Urinary bladder (tissue), 4 donors: Measurements from ENCODE around the gene REN. TPM values are rescaled to one million over a fixed set of nuclear protein-coding genes. Genes with fewer than 3 reads are reported as not detected.

ENCODE experiments used
- DNase-seq: peaks from one replicate; pipeline ENCODE4 v3.0.0-alpha.2; 2015; ENCODE audit errors: extremely low spot score
- H3K27ac ChIP-seq: one replicate; pipeline ENCODE4 v1.5.1; 2013; ENCODE audit warnings: low read depth, mild to moderate bottlenecking, moderate library complexity
- H3K36me3 ChIP-seq: one replicate; pipeline ENCODE4 v1.6.1; 2013; ENCODE audit warnings: mild to moderate bottlenecking, moderate library complexity; ENCODE audit not compliant: insufficient read depth
- H3K4me1 ChIP-seq: one replicate; pipeline ENCODE4 v1.6.1; 2013; ENCODE audit warnings: mild to moderate bottlenecking, moderate library complexity; ENCODE audit not compliant: insufficient read depth
- H3K4me3 ChIP-seq: one replicate; pipeline ENCODE4 v1.5.1; 2013; ENCODE audit warnings: low read depth, low read length
- WGBS: extraction: QIAGEN DNeasy Blood & Tissue Kit; methylation state at CpG from one replicate; pipeline ENCODE4 v1.1.7; 2013; 5-methylcytosine and 5-hydroxymethylcytosine counted together
- polyA plus RNA-seq: library from polyadenylated mRNA; stranded (reverse); fragments of 200-250 nt; gene quantifications from one replicate; pipeline ENCODE4 v1.2.3, GENCODE V29; 2013
- total RNA-seq: library from RNA; depleted of rRNA; stranded (reverse); fragments of >200 nt; gene quantifications from one replicate; pipeline ENCODE4 v1.2.3, GENCODE V29; 2014
- donor health status: healthy with polysubstance abuse.
- donor health status: healthy.

REN gene
- total and polyA plus RNA-seq, 2 donors = 0.26 to 0.41 TPM

DNA sequence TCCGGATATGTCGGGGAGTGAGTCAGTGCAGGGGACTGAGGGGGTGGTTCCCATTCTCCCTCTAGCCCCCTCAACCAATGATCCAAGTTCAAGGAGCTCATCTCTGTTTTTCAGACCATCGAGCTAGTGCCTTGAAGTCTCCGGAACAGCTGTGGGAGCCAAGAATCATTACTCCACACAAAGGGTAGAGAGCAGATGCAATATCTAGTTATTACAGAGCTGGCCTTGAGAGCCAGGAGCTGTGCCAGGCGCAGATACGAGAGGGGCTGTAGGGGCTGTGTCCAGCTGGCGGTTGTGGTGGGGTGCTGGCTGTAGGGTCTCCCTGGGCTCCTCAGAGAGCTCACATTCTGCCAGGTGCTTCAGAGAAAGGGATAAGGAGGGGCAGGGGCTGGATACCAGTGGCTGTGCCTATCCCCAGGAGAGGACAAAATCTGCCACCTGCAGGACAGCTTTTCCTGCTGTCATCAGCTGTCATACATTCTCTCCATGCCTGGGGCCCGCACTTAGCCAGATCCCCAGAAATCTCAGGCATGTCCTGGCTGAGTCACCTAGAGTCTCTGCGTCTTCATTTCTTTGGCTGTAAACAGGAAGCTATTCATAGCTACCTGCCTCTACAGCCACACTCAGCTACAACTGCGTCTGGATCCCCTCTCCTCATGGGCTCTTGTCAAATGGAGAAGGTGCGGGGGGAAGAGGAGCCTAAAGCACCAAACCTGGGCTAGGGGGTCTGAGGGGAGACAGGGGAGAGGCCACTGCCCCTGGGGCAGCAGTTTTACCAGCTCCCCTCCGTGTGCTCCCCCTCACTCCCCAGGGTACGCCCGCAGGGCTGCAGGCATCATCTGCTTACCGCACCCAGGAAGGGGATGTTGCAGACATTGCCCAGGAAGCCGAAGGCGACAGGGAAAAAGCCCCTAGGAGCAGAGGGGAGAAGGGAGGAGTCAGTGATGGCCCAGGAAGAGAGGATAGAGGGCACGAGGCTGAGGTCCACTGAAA is 32.5 kb upstream of the REN start:
- H3K4me1 ChIP-seq = no peaks in the 10 kb centered on the region
- peak; percentile 31 for DNase-seq
- H3K27ac ChIP-seq = no peak overlapping the region
- 52% methylated on average over 18 of the region's 18 CpGs for WGBS
- H3K36me3 ChIP-seq = no peaks in the 10 kb centered on the region
- no peak overlapping the region for H3K4me3 ChIP-seq

DNA sequence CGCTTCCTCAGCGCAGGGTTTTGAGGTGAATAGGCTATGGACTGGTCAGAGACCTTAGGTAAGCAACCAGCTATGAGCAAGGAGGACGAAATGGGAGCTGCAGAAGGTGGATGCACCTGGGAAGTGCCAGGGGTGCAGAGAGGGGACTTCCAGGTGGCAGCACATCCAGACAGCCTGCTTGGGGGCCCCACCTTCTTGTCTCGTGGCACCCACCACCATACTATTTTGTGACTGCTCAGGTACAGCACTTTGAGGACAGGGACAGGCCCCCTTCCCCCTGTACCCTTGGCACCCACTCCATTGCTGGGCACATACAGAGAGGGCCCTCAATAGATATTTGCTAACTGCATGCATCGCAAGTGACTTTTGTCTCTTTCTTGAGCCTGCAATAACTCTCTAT is 30.9 kb upstream of the REN start:
- H3K36me3 ChIP-seq = no peaks in the 10 kb centered on the region
- H3K27ac ChIP-seq = no peak overlapping the region
- WGBS = 81% methylated on average over 5 of the region's 5 CpGs
- H3K4me3 ChIP-seq = no peak overlapping the region
- no peak for DNase-seq
- H3K4me1 ChIP-seq = no peaks in the 10 kb centered on the region

DNA sequence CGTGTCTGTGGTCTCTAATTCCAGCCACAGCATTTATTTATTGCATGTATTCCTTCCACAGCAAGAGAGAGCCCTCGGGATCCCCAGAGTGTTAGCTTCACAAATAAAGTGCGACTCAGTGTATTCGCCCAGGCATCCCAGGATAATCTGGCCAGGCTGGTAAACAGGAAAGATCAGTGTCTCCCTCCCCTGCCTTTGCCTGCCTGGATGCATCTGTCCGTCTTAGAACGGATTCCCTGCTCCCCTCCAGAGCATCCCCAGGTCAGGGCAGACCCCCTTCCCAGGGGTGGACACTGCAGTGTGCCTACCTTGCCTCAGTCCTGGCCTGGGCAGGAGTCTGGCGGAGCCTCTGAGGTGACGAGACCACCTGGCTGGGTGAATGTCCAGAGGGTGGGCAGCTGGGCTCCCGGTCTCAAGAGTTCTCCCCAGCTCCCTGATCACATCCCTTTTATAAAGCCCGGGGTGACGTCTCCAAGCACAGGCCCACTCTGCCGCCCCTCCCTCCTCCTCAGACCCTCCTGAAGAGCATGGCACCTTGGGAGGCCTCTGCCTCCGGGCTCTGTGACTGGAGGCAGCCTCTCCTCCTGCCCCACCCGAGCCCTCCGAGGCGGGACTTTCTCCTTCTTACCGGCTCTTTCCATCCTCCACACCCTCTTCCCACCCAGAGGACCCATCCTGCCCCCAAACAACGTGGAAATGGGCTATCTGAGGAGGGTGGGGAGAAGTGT is 30.1 kb upstream of the REN start, which contains the start of gene KISS1:
TSS of gene KISS1 (minus strand) at position 424 of the 728 bp plus-strand sequence. CDS start 3,615 bp downstream, outside the sequence.
- no peak for DNase-seq
- Histone ChIP-seq H3K36me3 (no peaks in the 10 kb centered on the region), H3K4me3 (no peak within 1 kb of the TSS), H3K4me1 (no peaks in the 10 kb centered on the region), H3K27ac (no peak within 1 kb of the TSS)
- 50% methylated on average over 18 of the region's 18 CpGs for WGBS

DNA sequence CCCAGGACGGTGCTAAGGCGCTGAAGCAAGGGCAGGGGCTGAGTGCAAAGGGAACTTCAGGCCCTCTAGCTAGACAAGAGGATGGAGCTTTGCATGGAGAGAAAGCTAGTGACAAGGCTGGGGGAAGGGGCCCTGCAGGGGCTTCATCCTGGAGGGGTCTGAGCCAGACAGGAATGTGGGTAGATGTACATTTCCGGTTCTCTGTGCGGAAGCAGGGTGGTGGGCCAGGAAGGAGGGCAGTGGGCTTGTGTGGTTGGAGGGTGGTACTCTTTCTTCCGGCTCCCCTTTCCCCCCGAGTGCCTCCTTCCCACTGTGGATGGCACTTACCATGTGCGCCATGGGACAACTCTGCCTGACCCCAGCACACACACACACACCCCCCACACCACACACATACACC is 28.6 kb upstream of the REN start:
- DNase-seq = no peak
- H3K36me3 ChIP-seq = no peaks in the 10 kb centered on the region
- H3K27ac ChIP-seq = no peak overlapping the region
- no peaks in the 10 kb centered on the region for H3K4me1 ChIP-seq
- no peak overlapping the region for H3K4me3 ChIP-seq
- 72% methylated on average over 7 of the region's 7 CpGs for WGBS

DNA sequence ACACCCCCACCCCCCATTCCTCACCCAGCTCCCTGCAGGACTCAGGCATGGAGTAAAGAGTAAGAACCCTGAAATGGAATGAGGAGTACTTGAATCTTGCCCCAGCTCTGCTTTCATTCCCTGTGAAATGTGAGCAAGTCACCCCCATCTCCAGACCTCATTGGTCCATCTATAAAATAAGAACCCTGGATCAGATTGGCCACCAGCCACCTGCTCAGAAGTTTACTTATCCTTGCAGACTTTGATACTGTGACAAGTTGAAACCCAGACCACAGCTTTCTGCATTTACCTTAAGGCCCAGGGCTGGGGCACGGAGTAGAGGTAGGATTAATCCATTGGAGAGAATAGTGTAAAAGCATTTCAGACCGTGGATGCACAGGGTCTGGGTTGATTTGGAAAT is 27.9 kb upstream of the REN start:
- peak; percentile 45 for DNase-seq
- Histone ChIP-seq H3K4me3 (no peak overlapping the region), H3K36me3 (no peaks in the 10 kb centered on the region), H3K27ac (no peak overlapping the region), H3K4me1 (no peaks in the 10 kb centered on the region)
- 67% methylated on average over 2 of the region's 2 CpGs for WGBS

DNA sequence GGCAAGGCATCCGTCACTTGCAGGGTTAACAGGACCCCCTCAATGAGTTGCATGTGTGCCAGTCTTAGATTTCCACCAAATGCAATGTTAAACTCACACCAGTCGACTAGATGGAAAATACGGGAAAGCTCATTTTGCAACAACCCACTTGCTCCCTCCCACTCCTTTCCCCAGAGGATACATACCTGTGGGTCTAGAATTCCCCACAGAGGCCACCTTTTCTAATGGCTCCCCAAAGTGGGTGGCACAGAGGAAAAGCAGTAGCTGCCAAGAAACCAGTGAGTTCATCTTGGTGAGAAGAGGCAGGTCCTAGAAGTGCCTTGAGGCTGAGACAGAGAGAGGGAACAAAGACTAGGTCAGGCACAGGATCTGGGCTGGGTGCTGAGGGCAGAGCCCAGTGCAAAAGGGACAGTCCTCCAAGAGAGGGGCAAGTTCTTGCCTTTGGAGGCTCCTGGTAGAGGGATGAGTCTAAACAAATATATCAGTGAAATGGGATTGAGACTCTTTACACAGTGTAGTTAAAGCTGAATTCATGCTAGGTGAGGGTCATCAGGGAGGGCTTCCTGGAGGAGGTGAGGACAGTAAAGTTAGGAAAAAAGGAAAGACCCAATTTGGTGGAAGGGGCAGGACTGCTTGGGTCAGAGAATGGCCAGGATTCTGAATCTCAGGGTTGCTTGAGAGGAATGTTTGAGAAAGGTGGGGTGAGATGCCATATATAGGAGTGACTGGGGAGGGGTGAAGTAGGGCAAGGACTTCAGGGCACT is 26.6 kb upstream of the REN start:
- Histone ChIP-seq H3K4me3 (no peak overlapping the region), H3K27ac (no peak overlapping the region), H3K36me3 (no peaks in the 10 kb centered on the region), H3K4me1 (no peaks in the 10 kb centered on the region)
- WGBS = 60% methylated on average over 3 of the region's 3 CpGs
- no peak for DNase-seq

DNA sequence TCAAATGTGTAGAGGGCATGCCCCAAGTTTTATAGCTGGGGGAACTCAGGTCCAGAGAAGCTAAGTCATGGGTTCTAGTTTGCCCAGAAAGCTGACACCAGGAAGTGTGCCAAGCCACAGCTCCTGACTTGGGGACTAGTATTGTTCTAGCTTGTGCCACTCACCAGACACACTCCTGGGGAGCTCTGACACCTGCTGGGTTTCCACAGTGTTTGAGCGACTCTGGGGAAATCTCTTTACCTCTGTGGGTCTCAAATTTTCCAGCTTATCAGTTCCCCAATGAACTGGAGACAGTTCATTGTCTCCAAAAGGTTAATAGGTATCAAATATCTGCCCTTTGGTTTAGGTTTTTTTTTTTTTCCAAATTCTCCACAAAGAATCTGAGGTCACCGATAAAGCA is 25.9 kb upstream of the REN start:
- DNase-seq = no peak
- 90% methylated on average over 2 of the region's 2 CpGs for WGBS

DNA sequence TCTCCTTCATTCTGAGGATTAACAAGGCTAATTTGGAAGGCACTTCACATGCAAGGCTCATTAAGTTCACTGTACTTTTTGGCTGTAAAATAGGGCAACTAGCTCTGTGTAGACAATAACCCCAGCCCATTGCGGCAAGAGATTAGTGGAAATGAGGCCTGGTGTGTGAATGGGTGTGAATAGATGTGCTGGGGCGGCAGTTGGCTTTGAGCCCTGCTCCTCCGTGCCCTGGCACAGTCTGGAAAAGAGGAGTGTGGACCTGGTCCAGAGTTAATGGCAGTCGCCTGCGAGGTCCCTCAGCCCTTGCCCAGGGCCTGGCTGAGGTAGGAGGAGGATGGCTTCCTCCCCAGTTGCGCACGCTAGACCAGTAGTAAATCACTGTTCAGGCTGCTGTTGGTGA is 25.3 kb upstream of the REN start:
- no peak overlapping the region for H3K4me3 ChIP-seq
- H3K36me3 ChIP-seq = no peaks in the 10 kb centered on the region
- WGBS = 85% methylated on average over 7 of the region's 7 CpGs
- H3K27ac ChIP-seq = no peak overlapping the region
- no peak for DNase-seq
- H3K4me1 ChIP-seq = no peaks in the 10 kb centered on the region

More for the DNA sequence above, 25.9 kb upstream of the REN start:
- H3K4me1 ChIP-seq = no peaks in the 10 kb centered on the region
- H3K27ac ChIP-seq = no peak overlapping the region
- H3K36me3 ChIP-seq = no peaks in the 10 kb centered on the region
- H3K4me3 ChIP-seq = no peak overlapping the region

DNA sequence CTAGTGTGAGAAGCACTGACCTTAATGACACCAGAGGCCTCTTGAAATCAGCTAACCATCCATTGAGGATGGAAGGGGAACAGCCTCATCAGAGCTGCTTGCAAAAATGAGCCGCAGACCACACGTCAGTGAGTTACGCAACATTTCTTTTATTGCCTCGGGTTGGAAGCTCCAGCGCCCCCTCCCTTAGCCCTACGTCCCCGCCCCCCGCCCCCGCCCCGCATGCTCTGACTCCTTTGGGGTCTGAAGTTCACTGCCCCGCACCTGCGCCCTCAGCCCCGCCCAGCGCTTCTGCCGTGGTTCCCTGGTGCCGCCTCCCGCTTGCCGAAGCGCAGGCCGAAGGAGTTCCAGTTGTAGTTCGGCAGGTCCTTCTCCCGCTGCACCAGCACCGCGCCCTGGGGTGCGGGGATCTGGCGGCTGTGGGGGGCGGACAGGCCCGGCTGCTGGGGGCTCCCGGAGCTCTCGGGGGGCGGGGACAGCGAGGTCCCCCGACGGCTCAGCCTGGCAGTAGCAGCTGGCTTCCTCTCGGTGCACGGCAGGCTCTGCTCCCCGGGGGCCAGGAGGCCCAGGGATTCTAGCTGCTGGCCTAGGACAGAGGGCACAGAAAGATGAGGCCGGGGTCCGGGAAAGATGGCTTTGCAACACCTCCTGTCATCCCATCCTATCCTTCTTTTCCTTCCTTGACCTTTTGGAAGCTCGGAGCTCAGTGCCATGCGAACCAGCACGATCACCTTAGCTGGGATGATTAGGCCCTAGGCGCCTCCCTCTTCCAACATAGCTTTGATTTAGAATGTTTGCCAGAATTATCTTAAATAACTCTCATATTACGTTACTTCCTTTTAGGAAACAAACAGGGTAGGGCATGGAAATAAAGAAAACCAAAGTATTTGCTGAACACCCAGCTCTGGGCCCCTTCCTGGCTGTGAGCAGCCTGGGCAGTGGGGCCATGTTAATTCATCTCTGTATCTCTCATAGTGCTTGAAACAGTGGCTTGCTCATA is 24.4 kb upstream of the REN start:
- DNase-seq = peak; percentile 40
- H3K36me3 ChIP-seq = no peaks in the 10 kb centered on the region
- H3K4me1 ChIP-seq = no peaks in the 10 kb centered on the region
- H3K27ac ChIP-seq = no peak overlapping the region
- no peak overlapping the region for H3K4me3 ChIP-seq
- WGBS = 17% methylated on average over 43 of the region's 44 CpGs

DNA sequence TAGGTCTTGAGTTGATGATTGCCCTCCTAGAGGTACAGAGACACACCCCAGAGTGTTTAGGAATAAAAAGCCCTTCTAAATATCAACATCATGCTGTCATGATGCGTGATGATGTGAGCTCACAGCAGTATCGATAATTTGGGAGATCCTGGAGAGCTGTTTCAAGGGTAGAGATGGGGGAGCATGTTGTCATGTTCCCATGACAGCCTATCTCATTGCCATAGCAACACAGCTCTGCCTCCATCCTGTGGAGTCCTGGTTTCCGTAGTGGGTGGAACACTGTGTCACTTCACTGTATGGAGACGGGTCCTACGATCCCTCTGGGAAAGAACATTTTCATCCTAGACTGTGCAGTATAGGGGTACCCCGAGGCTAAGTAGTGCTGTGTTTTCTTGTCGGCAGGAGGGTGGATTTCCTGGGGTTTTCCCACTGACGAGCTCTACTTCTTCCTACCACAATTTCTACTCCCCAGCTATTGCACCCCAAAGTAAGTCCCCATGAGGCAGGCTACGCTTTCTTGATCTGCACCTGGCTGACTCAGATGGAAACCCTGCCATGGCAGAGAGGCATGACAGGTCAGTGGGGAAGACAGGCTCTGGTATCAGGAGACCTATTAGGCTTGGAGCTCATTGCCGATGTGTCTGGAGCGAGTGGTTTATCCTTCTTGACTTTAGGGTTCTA is 23.0 kb upstream of the REN start:
- H3K27ac ChIP-seq = no peak overlapping the region
- WGBS = 75% methylated on average over 11 of the region's 11 CpGs
- H3K4me1 ChIP-seq = no peaks in the 10 kb centered on the region
- DNase-seq = no peak
- no peaks in the 10 kb centered on the region for H3K36me3 ChIP-seq
- H3K4me3 ChIP-seq = no peak overlapping the region

DNA sequence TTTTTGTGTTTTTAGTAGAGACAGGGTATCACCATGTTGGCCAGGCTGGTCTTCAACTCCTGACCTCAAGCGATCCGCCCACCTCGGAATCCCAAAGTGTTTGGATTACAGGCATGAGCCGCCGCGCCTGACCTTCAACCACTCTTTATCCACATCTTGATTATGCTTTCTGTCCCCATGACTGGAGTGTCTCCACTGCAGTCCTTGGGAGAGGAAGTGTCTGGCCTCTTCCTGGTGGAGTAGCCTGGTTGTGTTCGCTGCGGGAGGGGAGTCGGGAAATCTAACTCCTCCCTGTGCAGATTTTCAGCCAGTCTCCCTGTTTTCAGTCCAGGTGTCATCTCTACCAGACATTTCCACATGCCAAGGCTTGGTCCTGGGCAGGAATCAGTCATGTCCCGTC is 20.5 kb upstream of the REN start:
- DNase-seq = no peak
- 69% methylated on average over 10 of the region's 10 CpGs for WGBS
- no peaks in the 10 kb centered on the region for H3K36me3 ChIP-seq
- H3K4me3 ChIP-seq = no peak overlapping the region
- no peak overlapping the region for H3K27ac ChIP-seq
- no peaks in the 10 kb centered on the region for H3K4me1 ChIP-seq

DNA sequence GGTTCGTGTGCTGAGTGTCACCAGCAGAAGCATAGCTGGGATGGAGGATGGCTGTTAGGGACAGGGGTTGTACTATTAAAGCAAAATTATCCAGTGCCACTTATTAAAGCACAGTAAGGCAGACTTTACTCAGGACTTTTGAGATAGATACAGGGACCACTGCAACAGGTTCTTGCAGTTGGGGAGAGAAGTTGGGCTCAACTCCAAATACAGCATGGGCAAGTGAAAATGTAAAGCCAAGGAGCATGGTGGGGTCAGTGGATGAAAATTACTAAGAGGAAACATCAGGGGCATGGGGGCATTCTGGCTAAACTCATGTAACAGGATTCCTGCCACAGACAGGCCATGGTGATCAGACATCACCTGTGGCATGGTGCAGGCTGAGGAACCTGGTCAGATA is 15.0 kb upstream of the REN start:
- Histone ChIP-seq H3K36me3 (no peaks in the 10 kb centered on the region), H3K4me1 (no peaks in the 10 kb centered on the region), H3K27ac (no peak overlapping the region), H3K4me3 (no peak overlapping the region)
- 60% methylated on average over 1 of the region's 1 CpG for WGBS
- no peak for DNase-seq
